Stomach (tissue), 4 donors: ENCODE measurements around the gene CAPNS2.

Source experiments
- POLR2A ChIP-seq, 4 donors: fragments of 450-650 bp; IDR thresholded peaks; one replicate each; pipeline ENCODE4 v1.6.1; 2016; ENCODE audit warnings: antibody characterized with exemption in 4 of 4, control low read depth in 2 of 4, mild to moderate bottlenecking in 1 of 4, moderate library complexity in 1 of 4
- POLR2AphosphoS5 ChIP-seq, 3 donors: sonication (generic); formaldehyde crosslinking; IDR thresholded peaks; one replicate each; pipeline ENCODE4 v1.6.1; 2016; ENCODE audit warnings: antibody characterized with exemption in 3 of 3
- TF ChIP-seq, protein P1 (sequence below), 7 experiments: fragments of 450-650 bp in 4 of 7; fragments of 200-600 bp in 3 of 7; sonication (generic) in 3 of 7; IDR thresholded peaks; one replicate each; pipeline ENCODE4 v1.5.1; 2016 to 2019; ENCODE audit warnings: antibody characterized with exemption in 7 of 7, control low read depth in 2 of 7, mild to moderate bottlenecking in 1 of 7

DNA sequence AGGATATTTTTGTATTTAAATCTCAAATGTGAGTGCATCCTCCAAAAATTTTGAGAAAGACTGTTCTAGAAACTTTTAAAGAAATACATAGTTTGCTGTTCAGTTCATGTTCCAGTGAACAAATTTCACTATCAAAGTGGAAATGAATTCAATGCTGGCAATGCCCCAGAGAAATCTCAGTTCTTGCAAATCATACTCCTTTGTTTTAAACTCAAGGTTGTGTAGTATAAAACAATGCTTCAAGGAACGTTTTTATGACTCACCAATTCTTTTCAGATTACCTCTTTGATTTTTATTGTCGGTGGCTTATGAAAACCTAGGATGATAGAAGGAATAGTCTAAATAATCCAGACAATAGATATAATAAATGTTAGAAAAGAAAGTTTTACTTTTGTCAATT lies 40.0 kb upstream of the CAPNS2 start:
- TF ChIP-seq POLR2A (IDR thresholded peaks at IDR 0.05): no peak
- TF ChIP-seq, protein P1, sequence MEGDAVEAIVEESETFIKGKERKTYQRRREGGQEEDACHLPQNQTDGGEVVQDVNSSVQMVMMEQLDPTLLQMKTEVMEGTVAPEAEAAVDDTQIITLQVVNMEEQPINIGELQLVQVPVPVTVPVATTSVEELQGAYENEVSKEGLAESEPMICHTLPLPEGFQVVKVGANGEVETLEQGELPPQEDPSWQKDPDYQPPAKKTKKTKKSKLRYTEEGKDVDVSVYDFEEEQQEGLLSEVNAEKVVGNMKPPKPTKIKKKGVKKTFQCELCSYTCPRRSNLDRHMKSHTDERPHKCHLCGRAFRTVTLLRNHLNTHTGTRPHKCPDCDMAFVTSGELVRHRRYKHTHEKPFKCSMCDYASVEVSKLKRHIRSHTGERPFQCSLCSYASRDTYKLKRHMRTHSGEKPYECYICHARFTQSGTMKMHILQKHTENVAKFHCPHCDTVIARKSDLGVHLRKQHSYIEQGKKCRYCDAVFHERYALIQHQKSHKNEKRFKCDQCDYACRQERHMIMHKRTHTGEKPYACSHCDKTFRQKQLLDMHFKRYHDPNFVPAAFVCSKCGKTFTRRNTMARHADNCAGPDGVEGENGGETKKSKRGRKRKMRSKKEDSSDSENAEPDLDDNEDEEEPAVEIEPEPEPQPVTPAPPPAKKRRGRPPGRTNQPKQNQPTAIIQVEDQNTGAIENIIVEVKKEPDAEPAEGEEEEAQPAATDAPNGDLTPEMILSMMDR (IDR thresholded peaks at IDR 0.05): no peak
- TF ChIP-seq POLR2AphosphoS5 (IDR thresholded peaks at IDR 0.05): no peak
